ENCODE results near the gene MGAM2. TPM values are rescaled to one million over a fixed set of nuclear protein-coding genes. Genes with fewer than 3 reads are reported as not detected.
A peak's percentile ranks its signal among the peaks of the same experiment; 100 is the strongest.

The MGAM2 gene
- total and polyA plus RNA-seq, 7 experiments from 2014 or later = 0.10 TPM; not detected in 6

DNA sequence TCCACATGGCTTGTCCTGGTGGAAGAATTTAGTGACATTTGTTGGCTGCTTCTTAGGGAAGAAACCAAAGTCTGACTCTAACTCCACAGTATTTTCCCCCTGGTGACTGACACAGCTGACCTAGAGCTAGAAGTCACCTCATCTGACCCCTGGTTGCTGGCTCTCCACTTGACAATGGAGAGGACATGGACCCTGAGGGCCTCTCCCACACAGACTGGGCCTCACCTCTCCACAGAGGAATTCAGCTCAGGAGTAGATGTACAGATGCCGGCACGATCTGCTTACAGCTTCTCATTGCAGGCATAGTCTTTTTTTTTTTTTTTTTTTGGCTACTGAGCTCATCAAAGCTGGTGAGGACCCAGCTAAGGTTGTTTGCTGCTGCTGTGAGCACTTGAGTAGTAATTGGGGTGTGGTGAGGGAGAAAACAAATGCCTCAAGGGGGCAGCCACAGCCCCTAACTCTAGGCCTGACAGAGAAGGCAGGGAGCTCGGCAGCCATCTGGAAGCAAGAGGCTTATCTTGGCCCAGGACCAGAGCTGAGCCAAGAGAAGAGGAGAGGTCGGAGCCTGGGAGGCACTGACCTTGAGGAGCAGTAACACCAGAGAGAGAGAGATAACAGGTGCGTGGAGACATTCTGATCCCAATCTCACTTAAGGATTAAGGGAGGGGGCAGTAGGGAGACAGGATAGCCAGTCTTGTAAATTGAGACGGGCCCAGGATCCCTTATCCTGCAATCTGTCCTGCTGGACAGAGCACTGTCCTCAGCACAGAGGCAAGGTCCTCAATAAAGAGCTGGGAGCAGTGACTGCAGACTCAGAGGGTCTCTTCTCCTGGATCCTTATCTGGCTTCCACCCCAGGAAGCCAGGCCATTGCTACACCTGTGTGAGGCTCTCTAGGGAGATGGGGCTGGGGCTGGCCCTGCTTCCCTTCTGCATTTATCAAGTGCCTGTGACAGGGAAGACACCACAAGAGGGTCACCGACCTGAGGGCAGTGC is 136.9 kb downstream of the MGAM2 start:
- Mint-ChIP-seq H3K27ac (peak overlapping the region in 1 of 9 donors; percentile 80), H3K9me3 (peaks cover 0 to 1% (median 0%) of the 10 kb centered on the region in 11 donors), H3K4me1 (no peaks in the 10 kb centered on the region), H3K27me3 (peaks cover 0 to 26% (median 12%) of the 10 kb centered on the region in 5 donors), H3K36me3 (no peaks in the 10 kb centered on the region), H3K4me3 (no peak overlapping the region)
- CTCF ChIA-PET = no interaction called here
- Histone ChIP-seq H3K27me3 (ENCODE audit: control insufficient read depth in 2 of 2, insufficient read depth in 2 of 2, low read length in 2 of 2) (no peaks in the 10 kb centered on the region), H3K36me3 (ENCODE audit: control insufficient read depth in 2 of 3, insufficient read depth in 3 of 3, low read length in 3 of 3) (no peaks in the 10 kb centered on the region), H3K27ac (ENCODE audit: low read depth, low read length) (no peak overlapping the region), H3K4me1 (ENCODE audit: control insufficient read depth in 2 of 2, insufficient read depth in 2 of 2, low read length in 2 of 2) (no peaks in the 10 kb centered on the region), H3K4me3 (ENCODE audit: low read length) (no peak overlapping the region), H3K9me3 (ENCODE audit: control insufficient read depth in 2 of 3, low read length in 3 of 3) (no peaks in the 10 kb centered on the region)
- ATAC-seq (no peak), DNase-seq (no peak)
- intact Hi-C loops (cut with micrococcal nuclease) = no loop called here
- POLR2A ChIA-PET = interaction anchor here (0.7 kb wide), 1 partner anchor 587 kb away, joined by 3 read pairs; no protein-coding TSS in a partner anchor

- no peak overlapping the region for H3K27ac Mint-ChIP-seq
- CTCF ChIA-PET = interaction anchor here (0.6 kb wide), 1 partner anchor 43 kb away, joined by 3 read pairs; no protein-coding TSS in a partner anchor
Measured at GRCh38 chr7:142249918-142250317, 138.4 kb downstream of the MGAM2 start.

DNA sequence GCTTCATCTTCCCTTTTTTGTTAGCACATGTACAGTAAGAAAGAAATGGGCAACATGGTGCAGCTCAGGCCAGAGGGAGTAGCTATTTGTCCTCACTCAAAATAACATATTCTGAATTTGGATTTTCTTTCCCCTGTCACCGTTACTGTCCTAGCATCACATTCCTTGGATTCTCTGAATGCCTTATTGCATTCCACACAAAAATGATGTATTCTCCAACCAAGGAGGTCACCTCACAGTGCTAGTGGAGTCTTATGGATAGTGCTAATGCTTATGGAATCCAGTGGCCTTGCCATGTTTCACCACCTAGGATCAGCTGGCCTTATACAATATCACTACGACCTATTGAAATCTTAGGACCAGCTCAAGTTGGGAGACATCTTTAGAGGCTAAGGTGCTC is 139.2 kb downstream of the MGAM2 start:
- intact Hi-C loops (cut with micrococcal nuclease) = no loop called here
- H3K4me3 ChIP-seq (ENCODE audit: low read length) = no peak overlapping the region
- H3K27me3 ChIP-seq (ENCODE audit: control insufficient read depth in 2 of 2, insufficient read depth in 2 of 2, low read length in 2 of 2) = no peaks in the 10 kb centered on the region
- Mint-ChIP-seq H3K36me3 (no peaks in the 10 kb centered on the region), H3K9me3 (no peaks in the 10 kb centered on the region), H3K27me3 (peaks cover 0 to 16% (median 8%) of the 10 kb centered on the region in 5 donors), H3K4me3 (no peak overlapping the region), H3K4me1 (no peaks in the 10 kb centered on the region), H3K27ac (no peak overlapping the region)
- DNase-seq = no peak
- ChIA-PET POLR2A (no interaction called here), CTCF (no interaction called here)
- no peaks in the 10 kb centered on the region for H3K4me1 ChIP-seq (ENCODE audit: control insufficient read depth in 2 of 2, insufficient read depth in 2 of 2, low read length in 2 of 2)
- no peak for ATAC-seq
- H3K27ac ChIP-seq (ENCODE audit: low read depth, low read length) = no peak overlapping the region
- no peaks in the 10 kb centered on the region for H3K36me3 ChIP-seq (ENCODE audit: control insufficient read depth in 2 of 3, insufficient read depth in 3 of 3, low read length in 3 of 3)
- no peaks in the 10 kb centered on the region for H3K9me3 ChIP-seq (ENCODE audit: control insufficient read depth in 2 of 3, low read length in 3 of 3)

More at GRCh38 chr7:142249918-142250317, 138.4 kb downstream of the MGAM2 start:
- no peak overlapping the region for H3K4me3 Mint-ChIP-seq
- H3K36me3 ChIP-seq (ENCODE audit: control insufficient read depth in 2 of 3, insufficient read depth in 3 of 3, low read length in 3 of 3) = no peaks in the 10 kb centered on the region
- no peaks in the 10 kb centered on the region for H3K27me3 ChIP-seq (ENCODE audit: control insufficient read depth in 2 of 2, insufficient read depth in 2 of 2, low read length in 2 of 2)
- ATAC-seq = no peak
- intact Hi-C loops (cut with micrococcal nuclease) = no loop called here
- no peak overlapping the region for H3K27ac ChIP-seq (ENCODE audit: low read depth, low read length)
- no peak overlapping the region for H3K4me3 ChIP-seq (ENCODE audit: low read length)
- H3K4me1 Mint-ChIP-seq = no peaks in the 10 kb centered on the region
- no peaks in the 10 kb centered on the region for H3K4me1 ChIP-seq (ENCODE audit: control insufficient read depth in 2 of 2, insufficient read depth in 2 of 2, low read length in 2 of 2)
- no peak for DNase-seq
- POLR2A ChIA-PET = no interaction called here
- no peaks in the 10 kb centered on the region for H3K36me3 Mint-ChIP-seq
- H3K9me3 ChIP-seq (ENCODE audit: control insufficient read depth in 2 of 3, low read length in 3 of 3) = no peaks in the 10 kb centered on the region
- no peaks in the 10 kb centered on the region for H3K9me3 Mint-ChIP-seq
- H3K27me3 Mint-ChIP-seq = peaks cover 0 to 24% (median 11%) of the 10 kb centered on the region in 5 donors

DNA sequence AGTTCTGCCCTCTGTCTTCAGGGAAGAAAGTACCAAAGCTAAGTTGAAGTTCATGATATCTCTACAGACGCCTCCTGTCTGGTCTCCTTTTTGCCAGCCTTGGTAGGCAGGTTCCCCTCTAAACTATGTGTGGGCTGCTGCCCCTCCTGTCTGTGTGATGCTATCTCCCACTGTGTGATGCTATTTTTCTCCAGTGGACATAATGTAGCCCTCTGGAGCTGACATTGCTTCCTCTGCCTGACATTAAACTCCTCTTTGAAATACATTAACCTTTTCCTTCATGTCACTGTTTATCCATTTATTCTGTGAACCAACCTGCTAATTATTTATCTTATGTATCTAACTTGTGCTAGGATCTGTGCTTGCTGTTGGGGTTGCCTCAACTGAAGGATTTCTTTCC is 146.4 kb downstream of the MGAM2 start, which contains the start of gene PRSS58:
PRSS58 (minus strand) TSS at position 101 of the 400 bp plus-strand sequence. CDS start 351 bp downstream, outside the sequence.
- Mint-ChIP-seq H3K27ac (no peak within 1 kb of the TSS), H3K27me3 (peaks cover 0 to 7% (median 5%) of the 10 kb centered on the region in 5 donors), H3K36me3 (no peaks in the 10 kb centered on the region), H3K4me1 (peaks cover 0 to 1% (median 0%) of the 10 kb centered on the region in 7 donors), H3K9me3 (peaks cover 0 to 15% (median 0%) of the 10 kb centered on the region in 11 donors), H3K4me3 (no peak within 1 kb of the TSS)
- intact Hi-C loops (cut with micrococcal nuclease) = no loop called here
- ChIA-PET POLR2A (no interaction called here), CTCF (no interaction called here)
- no peak for ATAC-seq
- no peak for DNase-seq
- Histone ChIP-seq H3K4me3 (ENCODE audit: low read length) (no peak within 1 kb of the TSS), H3K9me3 (ENCODE audit: control insufficient read depth in 2 of 3, low read length in 3 of 3) (no peaks in the 10 kb centered on the region), H3K27ac (ENCODE audit: low read depth, low read length) (no peak within 1 kb of the TSS), H3K4me1 (ENCODE audit: control insufficient read depth in 2 of 2, insufficient read depth in 2 of 2, low read length in 2 of 2) (no peaks in the 10 kb centered on the region), H3K27me3 (ENCODE audit: control insufficient read depth in 2 of 2, insufficient read depth in 2 of 2, low read length in 2 of 2) (no peaks in the 10 kb centered on the region), H3K36me3 (ENCODE audit: control insufficient read depth in 2 of 3, insufficient read depth in 3 of 3, low read length in 3 of 3) (no peaks in the 10 kb centered on the region)

GRCh38 chr7:142263598-142264380 is 152.3 kb downstream of the MGAM2 start:
- no peaks in the 10 kb centered on the region for H3K4me1 ChIP-seq (ENCODE audit: control insufficient read depth in 2 of 2, insufficient read depth in 2 of 2, low read length in 2 of 2)
- ATAC-seq (no peak), DNase-seq (no peak)
- peaks cover 0 to 15% (median 0%) of the 10 kb centered on the region in 11 donors for H3K9me3 Mint-ChIP-seq
- no peak overlapping the region for H3K4me3 ChIP-seq (ENCODE audit: low read length)
- no peak overlapping the region for H3K27ac ChIP-seq (ENCODE audit: low read depth, low read length)
- H3K9me3 ChIP-seq (ENCODE audit: control insufficient read depth in 2 of 3, low read length in 3 of 3) = no peaks in the 10 kb centered on the region
- no peaks in the 10 kb centered on the region for H3K27me3 ChIP-seq (ENCODE audit: control insufficient read depth in 2 of 2, insufficient read depth in 2 of 2, low read length in 2 of 2)
- no peaks in the 10 kb centered on the region for H3K36me3 Mint-ChIP-seq
- H3K4me1 Mint-ChIP-seq = no peaks in the 10 kb centered on the region
- H3K27ac Mint-ChIP-seq = no peak overlapping the region
- POLR2A ChIA-PET = no interaction called here
- CTCF ChIA-PET = no interaction called here
- intact Hi-C loops (cut with micrococcal nuclease) = no loop called here
- no peaks in the 10 kb centered on the region for H3K36me3 ChIP-seq (ENCODE audit: control insufficient read depth in 2 of 3, insufficient read depth in 3 of 3, low read length in 3 of 3)
- H3K27me3 Mint-ChIP-seq = peaks cover 4 to 24% (median 12%) of the 10 kb centered on the region in 5 donors
- no peak overlapping the region for H3K4me3 Mint-ChIP-seq
